HepG2 (cell line): ENCODE measurements around the gene ANKRD13D. TPM values are rescaled to one million over a fixed set of nuclear protein-coding genes. Genes with fewer than 3 reads are reported as not detected.

Experiments used
- ATAD3A ChIP-seq: sonication (generic); formaldehyde crosslinking; IDR thresholded peaks from 2 replicates; pipeline ENCODE4 v1.4.0; 2020; ENCODE audit warnings: missing genetic modification reagents
- KDM2A ChIP-seq: sonication (generic); formaldehyde crosslinking; IDR thresholded peaks from 2 replicates; pipeline ENCODE4 v1.4.0; 2020; ENCODE audit warnings: low read depth, missing genetic modification reagents, borderline replicate concordance
- SMARCC2 ChIP-seq: fragments of 450-650 bp; IDR thresholded peaks from 2 replicates; pipeline ENCODE4 v1.6.1; 2017; ENCODE audit warnings: antibody characterized with exemption, mild to moderate bottlenecking
- ZNF614 ChIP-seq: IDR thresholded peaks from 2 replicates; pipeline ENCODE4 v1.6.1; 2018; ENCODE audit warnings: missing biosample characterization, missing genetic modification reagents, inconsistent platforms, borderline replicate concordance
- ZNF7 ChIP-seq: IDR thresholded peaks from 2 replicates; pipeline ENCODE4 v1.6.1; 2016; ENCODE audit warnings: missing biosample characterization, missing genetic modification reagents
- ZNF761 ChIP-seq: sonication (generic); formaldehyde crosslinking; conservative IDR thresholded peaks from 2 replicates; pipeline ENCODE4 v1.4.0; 2020; ENCODE audit warnings: mild to moderate bottlenecking, missing genetic modification reagents
- ZNF766 ChIP-seq: sonication (generic); formaldehyde crosslinking; IDR thresholded peaks from 2 replicates; pipeline ENCODE4 v1.5.0; 2020; ENCODE audit warnings: missing genetic modification reagents, borderline replicate concordance
- ZNF768 ChIP-seq: sonication (generic); formaldehyde crosslinking; IDR thresholded peaks from 2 replicates; pipeline ENCODE4 v1.4.0; 2020; ENCODE audit warnings: missing genetic modification reagents
- polyA plus RNA-seq, 8 experiments: library from polyadenylated mRNA; depleted of rRNA in 3 of 8; stranded (reverse) in 7 of 8; unstranded in 1 of 8; fragments of >200 nt; fragmentation: Illumina TruSeq in 4 of 8; extraction: Trizol in 4 of 8; gene quantifications; 2 replicates each; pipeline versions ENCODE4 v1.2.1 to v1.2.3, GENCODE V29; 2011 to 2016; ENCODE audit warnings: low read depth in 4 of 8, missing spikeins in 1 of 8, mixed read lengths in 1 of 8; ENCODE audit not compliant: insufficient read depth in 1 of 8
- total RNA-seq, 5 experiments: library from RNA; depleted of rRNA; stranded (reverse); fragments of >200 nt; fragmentation: Illumina TruSeq; extraction: Trizol; gene quantifications; 2 replicates each; pipeline ENCODE4 v1.2.3, GENCODE V29; 2016; ENCODE audit warnings: low read depth in 1 of 5
- TF ChIP-seq, protein P1 (sequence below): IDR thresholded peaks from 2 replicates; pipeline ENCODE4 v1.6.1; 2018; ENCODE audit warnings: missing genetic modification reagents, mild to moderate bottlenecking, missing compliant biosample characterization
- TF ChIP-seq, protein P2 (sequence below): sonication (generic); formaldehyde crosslinking; IDR thresholded peaks from 2 replicates; pipeline ENCODE4 v1.9.0; 2021; ENCODE audit warnings: missing genetic modification reagents, borderline replicate concordance
- TF ChIP-seq, protein P3 (sequence below): sonication (generic); formaldehyde crosslinking; conservative IDR thresholded peaks from 2 replicates; pipeline ENCODE4 v1.4.0; 2020; ENCODE audit warnings: missing genetic modification reagents
- TF ChIP-seq, protein P4 (sequence below): sonication (generic); formaldehyde crosslinking; IDR thresholded peaks from 2 replicates; pipeline ENCODE4 v1.4.0; 2020; ENCODE audit warnings: missing genetic modification reagents

Gene ANKRD13D
- total and polyA plus RNA-seq, 2 of the 13 experiments (the other 11 are each of a cell fraction or from before 2014, with no cell fraction given): 18.6 to 27.3 TPM

DNA sequence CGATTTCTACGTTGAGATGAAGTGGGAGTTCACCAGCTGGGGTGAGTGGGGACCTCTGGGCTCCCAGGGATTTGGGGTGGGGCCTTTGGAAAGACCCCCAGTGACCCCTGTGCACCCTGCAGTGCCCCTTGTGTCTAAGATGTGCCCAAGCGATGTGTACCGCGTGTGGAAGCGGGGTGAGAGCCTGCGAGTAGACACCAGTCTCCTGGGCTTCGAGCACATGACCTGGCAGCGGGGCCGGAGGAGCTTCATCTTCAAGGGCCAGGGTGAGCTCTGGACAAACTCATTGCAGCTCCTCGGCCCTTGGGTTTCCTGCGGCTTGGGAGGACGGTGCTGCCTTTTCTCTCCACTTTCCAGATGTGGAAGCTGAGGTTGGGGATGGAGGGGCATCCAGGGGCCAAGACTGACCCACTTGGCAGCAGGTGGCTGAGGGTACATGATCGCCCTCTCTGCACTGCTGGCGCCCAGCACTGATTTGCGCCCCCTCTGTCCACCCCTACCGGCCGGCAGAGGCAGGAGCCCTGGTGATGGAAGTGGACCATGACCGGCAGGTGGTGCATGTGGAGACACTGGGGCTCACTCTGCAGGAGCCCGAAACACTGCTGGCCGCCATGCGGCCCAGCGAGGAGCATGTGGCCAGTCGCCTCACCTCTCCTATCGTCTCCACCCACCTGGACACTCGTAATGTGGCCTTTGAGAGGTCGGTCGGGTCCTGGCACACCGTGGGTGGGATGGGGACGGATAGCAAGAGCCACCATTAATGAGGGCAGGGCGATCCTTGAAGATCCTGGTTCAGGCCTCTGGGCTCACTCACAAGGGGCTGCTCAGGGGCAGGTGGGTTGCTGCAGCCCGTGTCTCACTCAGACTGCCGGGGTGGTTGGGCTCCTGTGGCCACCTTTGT is 2.6 kb downstream of the ANKRD13D start (continued):
- TF ChIP-seq, protein P1, sequence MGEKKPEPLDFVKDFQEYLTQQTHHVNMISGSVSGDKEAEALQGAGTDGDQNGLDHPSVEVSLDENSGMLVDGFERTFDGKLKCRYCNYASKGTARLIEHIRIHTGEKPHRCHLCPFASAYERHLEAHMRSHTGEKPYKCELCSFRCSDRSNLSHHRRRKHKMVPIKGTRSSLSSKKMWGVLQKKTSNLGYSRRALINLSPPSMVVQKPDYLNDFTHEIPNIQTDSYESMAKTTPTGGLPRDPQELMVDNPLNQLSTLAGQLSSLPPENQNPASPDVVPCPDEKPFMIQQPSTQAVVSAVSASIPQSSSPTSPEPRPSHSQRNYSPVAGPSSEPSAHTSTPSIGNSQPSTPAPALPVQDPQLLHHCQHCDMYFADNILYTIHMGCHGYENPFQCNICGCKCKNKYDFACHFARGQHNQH (CRISPR knock-in tag): no peak
- TF ChIP-seq SMARCC2: no peak
- TF ChIP-seq, protein P2, sequence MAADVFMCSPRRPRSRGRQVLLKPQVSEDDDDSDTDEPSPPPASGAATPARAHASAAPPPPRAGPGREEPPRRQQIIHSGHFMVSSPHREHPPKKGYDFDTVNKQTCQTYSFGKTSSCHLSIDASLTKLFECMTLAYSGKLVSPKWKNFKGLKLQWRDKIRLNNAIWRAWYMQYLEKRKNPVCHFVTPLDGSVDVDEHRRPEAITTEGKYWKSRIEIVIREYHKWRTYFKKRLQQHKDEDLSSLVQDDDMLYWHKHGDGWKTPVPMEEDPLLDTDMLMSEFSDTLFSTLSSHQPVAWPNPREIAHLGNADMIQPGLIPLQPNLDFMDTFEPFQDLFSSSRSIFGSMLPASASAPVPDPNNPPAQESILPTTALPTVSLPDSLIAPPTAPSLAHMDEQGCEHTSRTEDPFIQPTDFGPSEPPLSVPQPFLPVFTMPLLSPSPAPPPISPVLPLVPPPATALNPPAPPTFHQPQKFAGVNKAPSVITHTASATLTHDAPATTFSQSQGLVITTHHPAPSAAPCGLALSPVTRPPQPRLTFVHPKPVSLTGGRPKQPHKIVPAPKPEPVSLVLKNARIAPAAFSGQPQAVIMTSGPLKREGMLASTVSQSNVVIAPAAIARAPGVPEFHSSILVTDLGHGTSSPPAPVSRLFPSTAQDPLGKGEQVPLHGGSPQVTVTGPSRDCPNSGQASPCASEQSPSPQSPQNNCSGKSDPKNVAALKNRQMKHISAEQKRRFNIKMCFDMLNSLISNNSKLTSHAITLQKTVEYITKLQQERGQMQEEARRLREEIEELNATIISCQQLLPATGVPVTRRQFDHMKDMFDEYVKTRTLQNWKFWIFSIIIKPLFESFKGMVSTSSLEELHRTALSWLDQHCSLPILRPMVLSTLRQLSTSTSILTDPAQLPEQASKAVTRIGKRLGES (CRISPR knock-in tag): no peak
- TF ChIP-seq, protein P3, sequence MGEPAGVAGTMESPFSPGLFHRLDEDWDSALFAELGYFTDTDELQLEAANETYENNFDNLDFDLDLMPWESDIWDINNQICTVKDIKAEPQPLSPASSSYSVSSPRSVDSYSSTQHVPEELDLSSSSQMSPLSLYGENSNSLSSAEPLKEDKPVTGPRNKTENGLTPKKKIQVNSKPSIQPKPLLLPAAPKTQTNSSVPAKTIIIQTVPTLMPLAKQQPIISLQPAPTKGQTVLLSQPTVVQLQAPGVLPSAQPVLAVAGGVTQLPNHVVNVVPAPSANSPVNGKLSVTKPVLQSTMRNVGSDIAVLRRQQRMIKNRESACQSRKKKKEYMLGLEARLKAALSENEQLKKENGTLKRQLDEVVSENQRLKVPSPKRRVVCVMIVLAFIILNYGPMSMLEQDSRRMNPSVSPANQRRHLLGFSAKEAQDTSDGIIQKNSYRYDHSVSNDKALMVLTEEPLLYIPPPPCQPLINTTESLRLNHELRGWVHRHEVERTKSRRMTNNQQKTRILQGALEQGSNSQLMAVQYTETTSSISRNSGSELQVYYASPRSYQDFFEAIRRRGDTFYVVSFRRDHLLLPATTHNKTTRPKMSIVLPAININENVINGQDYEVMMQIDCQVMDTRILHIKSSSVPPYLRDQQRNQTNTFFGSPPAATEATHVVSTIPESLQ (CRISPR knock-in tag): no peak
- TF ChIP-seq ZNF7 (CRISPR knock-in tag): no peak
- TF ChIP-seq, protein P4, sequence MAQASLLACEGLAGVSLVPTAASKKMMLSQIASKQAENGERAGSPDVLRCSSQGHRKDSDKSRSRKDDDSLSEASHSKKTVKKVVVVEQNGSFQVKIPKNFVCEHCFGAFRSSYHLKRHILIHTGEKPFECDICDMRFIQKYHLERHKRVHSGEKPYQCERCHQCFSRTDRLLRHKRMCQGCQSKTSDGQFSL (CRISPR knock-in tag): no peak
- no peak for TF ChIP-seq ZNF761 (CRISPR knock-in tag)
- TF ChIP-seq ZNF614 (CRISPR knock-in tag): no peak
- TF ChIP-seq ATAD3A (CRISPR knock-in tag): no peak
- TF ChIP-seq ZNF766 (CRISPR knock-in tag): no peak
- TF ChIP-seq KDM2A (CRISPR knock-in tag): no peak
- peak; percentile 18; the same call in 1 of the 2 replicates for TF ChIP-seq ZNF768
